ENCODE measurements around the gene NENF. TPM values are rescaled to one million over a fixed set of nuclear protein-coding genes. Genes with fewer than 3 reads are reported as not detected.

Gene NENF
- total RNA-seq, 4 donors from 2014 or later: 52.3 to 99.5 (median 89.8) TPM

DNA sequence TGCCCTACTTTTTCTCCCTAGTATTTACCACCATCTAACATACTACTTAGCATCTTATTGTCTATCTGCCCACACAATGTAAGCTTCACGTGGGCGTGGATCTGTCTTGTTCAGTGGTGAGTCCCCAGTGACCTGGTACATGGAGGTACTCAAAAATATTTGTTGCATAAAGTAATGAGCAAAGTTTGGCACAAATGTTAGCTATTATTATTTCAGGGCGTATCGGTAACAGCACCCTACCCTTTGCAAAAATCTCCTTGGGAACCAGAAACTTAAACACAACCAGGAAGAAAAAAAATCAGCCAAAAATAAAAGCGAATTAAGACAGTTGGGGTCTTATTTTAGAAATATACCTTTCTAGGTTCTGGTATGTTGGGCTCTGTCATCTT, 454 bp upstream of the NENF start:
- TF ChIP-seq, protein P1, sequence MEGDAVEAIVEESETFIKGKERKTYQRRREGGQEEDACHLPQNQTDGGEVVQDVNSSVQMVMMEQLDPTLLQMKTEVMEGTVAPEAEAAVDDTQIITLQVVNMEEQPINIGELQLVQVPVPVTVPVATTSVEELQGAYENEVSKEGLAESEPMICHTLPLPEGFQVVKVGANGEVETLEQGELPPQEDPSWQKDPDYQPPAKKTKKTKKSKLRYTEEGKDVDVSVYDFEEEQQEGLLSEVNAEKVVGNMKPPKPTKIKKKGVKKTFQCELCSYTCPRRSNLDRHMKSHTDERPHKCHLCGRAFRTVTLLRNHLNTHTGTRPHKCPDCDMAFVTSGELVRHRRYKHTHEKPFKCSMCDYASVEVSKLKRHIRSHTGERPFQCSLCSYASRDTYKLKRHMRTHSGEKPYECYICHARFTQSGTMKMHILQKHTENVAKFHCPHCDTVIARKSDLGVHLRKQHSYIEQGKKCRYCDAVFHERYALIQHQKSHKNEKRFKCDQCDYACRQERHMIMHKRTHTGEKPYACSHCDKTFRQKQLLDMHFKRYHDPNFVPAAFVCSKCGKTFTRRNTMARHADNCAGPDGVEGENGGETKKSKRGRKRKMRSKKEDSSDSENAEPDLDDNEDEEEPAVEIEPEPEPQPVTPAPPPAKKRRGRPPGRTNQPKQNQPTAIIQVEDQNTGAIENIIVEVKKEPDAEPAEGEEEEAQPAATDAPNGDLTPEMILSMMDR (IDR thresholded peaks at IDR 0.05; ENCODE audit: low read depth): no peak

DNA sequence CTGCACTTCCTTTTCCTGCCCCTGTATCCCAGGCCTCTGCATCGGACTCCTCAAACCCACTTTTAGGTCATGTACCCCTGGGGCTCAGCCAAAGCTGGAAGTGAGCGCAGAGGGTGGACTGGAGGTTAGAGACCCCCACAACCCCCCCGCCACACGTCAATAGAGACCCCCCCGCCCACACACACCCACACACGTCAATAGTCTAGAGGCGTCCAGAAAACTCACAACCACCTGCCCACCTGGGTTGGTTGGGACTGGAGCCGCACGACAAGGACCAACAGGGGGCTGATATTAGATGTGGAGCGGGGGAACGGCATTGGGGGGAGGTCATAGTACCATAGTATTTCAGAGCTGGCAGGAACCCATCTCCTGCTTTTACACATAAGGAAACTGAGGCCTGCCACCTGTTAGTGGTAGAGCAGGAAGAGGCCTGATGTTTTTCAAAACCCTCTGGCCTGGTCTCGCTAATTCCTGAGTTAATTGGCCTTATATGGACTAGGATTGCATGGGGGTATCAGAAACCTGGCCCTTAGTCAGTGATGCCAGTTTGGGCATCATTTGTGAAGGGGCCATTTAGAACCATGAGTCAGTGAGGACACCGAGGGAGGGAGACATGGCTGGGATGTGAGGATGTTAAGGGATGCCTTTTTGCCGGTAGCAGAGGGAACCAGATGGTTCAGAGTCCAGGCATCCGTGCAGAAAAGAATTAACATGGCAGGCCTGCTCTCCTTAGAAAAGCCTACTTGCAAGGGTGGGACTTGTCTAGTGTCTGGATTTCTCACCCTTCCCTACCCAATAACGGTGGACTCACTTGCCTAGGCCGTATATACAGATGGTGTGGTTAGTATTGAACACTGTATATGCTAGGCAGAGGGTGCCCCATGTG, 1.1 kb downstream of the NENF start:
- TF ChIP-seq, protein P1 (IDR thresholded peaks at IDR 0.05; ENCODE audit: low read depth): no peak

DNA sequence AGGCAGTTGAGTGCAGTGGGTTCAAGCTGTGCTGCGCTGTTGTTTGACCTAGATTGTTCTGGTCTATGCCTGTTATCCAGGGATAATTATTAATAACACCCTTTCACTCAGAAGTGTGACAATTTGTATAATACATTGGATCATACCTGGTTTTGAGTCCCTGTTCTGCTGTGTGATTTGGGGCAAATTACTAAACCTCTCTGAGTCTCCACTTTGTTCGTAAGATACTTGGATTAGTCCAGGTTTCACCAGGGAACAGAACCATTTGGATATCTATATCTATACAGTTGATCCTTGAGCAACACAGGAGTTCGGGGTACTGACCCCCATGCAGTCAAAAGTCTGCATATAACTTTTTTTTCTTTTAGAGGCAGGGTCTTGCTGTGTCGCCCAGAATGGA, 2.3 kb downstream of the NENF start:
- TF ChIP-seq, protein P1 (IDR thresholded peaks at IDR 0.05; ENCODE audit: low read depth): no peak

DNA sequence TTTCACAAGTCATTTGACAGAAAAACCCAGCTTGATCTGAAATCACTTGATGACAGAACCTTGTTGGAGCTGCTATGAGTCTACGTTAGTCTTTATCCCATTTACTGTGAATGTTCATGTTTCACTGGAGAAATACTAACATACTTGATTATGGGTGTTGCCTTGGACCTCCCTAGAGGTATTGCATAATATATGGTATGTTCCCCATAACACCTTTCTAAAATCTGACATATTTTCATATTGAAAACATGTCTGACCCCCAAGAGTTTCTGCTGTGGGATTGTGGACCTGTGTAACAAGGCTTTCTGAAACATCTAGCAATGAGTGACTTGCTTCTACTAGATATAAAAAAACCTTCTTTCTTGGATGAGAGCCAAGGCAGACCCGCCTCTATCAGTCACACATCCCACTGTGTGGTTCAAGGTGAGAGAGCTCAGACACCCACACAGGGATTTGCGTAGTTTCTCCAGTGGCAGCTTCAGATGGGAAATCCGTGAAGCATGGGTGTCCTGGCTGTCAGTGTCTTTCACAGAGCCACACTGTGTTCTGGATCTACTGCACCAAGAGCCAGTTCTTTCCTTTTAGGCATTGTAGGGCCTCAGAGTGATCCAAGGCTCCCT, 4.6 kb downstream of the NENF start:
- TF ChIP-seq, protein P1 (IDR thresholded peaks at IDR 0.05; ENCODE audit: low read depth): no peak

DNA sequence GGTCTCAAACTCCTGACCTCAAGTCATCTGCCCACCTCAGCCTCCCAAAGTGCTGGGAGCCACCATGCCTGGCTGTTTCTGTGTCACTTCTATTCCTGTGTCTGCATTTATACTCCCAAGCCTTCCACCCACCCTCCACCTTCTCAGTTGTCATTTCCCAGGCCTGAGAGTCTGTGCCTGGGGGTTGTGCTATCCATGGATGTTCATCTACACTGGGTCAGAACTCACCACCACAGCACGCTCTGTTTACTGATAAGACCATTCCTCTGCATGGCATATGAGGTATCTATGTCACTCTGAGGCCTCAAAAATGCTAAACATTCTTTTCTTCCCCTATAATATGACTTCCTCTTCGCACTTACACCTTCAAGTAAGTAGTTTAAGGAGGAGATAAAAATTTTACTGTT, 6.1 kb downstream of the NENF start:
- TF ChIP-seq, protein P1 (IDR thresholded peaks at IDR 0.05; ENCODE audit: low read depth): no peak

DNA sequence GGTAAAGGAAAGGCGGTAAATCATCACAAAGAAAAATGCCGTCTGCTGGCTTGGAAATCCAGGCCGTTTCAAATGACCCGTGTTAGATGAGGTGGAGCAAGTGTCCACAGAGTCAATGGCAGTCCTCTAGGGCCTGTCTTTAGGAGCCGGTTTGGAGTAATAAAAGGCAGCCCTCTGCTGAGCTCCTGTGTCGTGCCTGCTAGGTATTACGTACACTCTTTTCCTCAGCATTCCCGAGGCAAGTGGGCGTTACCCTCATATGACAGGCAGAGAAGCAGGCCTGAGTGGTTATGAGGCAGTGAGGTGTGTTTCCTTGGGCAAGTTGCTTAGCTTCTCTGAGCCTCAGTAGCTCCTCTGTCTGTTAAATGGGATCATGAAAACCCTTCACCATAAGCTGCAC, 7.7 kb downstream of the NENF start:
- TF ChIP-seq, protein P1 (IDR thresholded peaks at IDR 0.05; ENCODE audit: low read depth): no peak

DNA sequence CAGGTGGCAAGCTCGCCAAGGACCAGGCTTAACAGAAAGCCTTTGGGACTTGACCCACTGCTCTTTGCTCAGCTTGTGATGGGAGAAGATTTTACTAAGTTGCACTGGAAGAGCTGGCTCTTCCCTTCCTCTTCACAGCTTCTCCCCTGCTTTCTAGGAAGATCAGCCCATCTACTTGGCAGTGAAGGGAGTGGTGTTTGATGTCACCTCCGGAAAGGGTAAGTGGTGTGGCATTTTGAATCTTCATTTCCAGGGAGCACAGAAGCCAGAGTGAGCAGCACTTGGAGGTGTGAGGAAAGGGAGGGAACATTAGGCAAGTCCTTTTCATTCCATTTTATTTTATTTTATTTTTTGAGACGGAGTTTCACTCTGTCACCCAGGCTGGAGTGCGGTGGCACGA, 9.7 kb downstream of the NENF start:
- TF ChIP-seq, protein P1 (IDR thresholded peaks at IDR 0.05; ENCODE audit: low read depth): no peak
